GM12878 (cell line): ENCODE results near the gene ARID5B.

Source experiments
- CBFB ChIP-seq: IDR thresholded peaks from 2 replicates; pipeline ENCODE4 v1.6.1; 2016; ENCODE audit warnings: antibody characterized with exemption, low read depth
- CTCF ChIP-seq, 3 experiments: IDR thresholded peaks in 2 of 3; conservative IDR thresholded peaks in 1 of 3; 2 replicates each; pipeline ENCODE4 v1.5.1; 2011; ENCODE audit warnings: low read depth in 3 of 3, low read length in 3 of 3, mild to moderate bottlenecking in 3 of 3, control low read depth in 2 of 3, moderate library complexity in 2 of 3, inconsistent platforms in 1 of 3, mixed read lengths in 1 of 3; ENCODE audit not compliant: control insufficient read depth in 2 of 3, insufficient read depth in 1 of 3; ENCODE audit errors: extremely low read depth in 1 of 3
- EZH2 ChIP-seq: IDR thresholded peaks from 2 replicates; pipeline ENCODE4 v1.6.1; 2012; ENCODE audit warnings: low read depth, mild to moderate bottlenecking, control low read depth, inconsistent platforms, low read length, borderline replicate concordance; ENCODE audit not compliant: control insufficient read depth
- FOS ChIP-seq: IDR thresholded peaks from 3 replicates; pipeline ENCODE4 v1.6.1; 2011; ENCODE audit warnings: borderline replicate concordance; ENCODE audit not compliant: insufficient read length; ENCODE audit errors: extremely low read depth
- JUNB ChIP-seq: IDR thresholded peaks from 2 replicates; pipeline ENCODE4 v1.6.1; 2016; ENCODE audit warnings: antibody characterized with exemption, mild to moderate bottlenecking
- POLR2A ChIP-seq: IDR thresholded peaks from 2 replicates; pipeline ENCODE4 v1.6.1; 2011; ENCODE audit warnings: low read depth, mild to moderate bottlenecking, low read length
- POLR2AphosphoS5 ChIP-seq: IDR thresholded peaks from 2 replicates; pipeline ENCODE4 v1.6.1; 2011; ENCODE audit warnings: mild to moderate bottlenecking, low read length, inconsistent platforms
- RAD21 ChIP-seq: IDR thresholded peaks from 2 replicates; pipeline ENCODE4 v1.6.1; 2011; ENCODE audit warnings: mild to moderate bottlenecking, low read depth, low read length, moderate library complexity; ENCODE audit not compliant: insufficient read depth
- RCOR1 ChIP-seq: conservative IDR thresholded peaks from 2 replicates; pipeline ENCODE4 v1.6.1; 2012; ENCODE audit warnings: low read depth, low read length, improper control_type of control experiment
- RFX5 ChIP-seq: IDR thresholded peaks from 2 replicates; pipeline ENCODE4 v1.6.1; 2011; ENCODE audit warnings: low read depth, low read length, improper control_type of control experiment
- SP1 ChIP-seq: IDR thresholded peaks from one replicate; pipeline ENCODE4 v1.6.1; 2011; ENCODE audit warnings: low read depth, low read length
- ZZZ3 ChIP-seq: IDR thresholded peaks from 2 replicates; pipeline ENCODE4 v1.6.1; 2011; ENCODE audit warnings: low read depth; ENCODE audit not compliant: control insufficient read depth, insufficient read length

DNA sequence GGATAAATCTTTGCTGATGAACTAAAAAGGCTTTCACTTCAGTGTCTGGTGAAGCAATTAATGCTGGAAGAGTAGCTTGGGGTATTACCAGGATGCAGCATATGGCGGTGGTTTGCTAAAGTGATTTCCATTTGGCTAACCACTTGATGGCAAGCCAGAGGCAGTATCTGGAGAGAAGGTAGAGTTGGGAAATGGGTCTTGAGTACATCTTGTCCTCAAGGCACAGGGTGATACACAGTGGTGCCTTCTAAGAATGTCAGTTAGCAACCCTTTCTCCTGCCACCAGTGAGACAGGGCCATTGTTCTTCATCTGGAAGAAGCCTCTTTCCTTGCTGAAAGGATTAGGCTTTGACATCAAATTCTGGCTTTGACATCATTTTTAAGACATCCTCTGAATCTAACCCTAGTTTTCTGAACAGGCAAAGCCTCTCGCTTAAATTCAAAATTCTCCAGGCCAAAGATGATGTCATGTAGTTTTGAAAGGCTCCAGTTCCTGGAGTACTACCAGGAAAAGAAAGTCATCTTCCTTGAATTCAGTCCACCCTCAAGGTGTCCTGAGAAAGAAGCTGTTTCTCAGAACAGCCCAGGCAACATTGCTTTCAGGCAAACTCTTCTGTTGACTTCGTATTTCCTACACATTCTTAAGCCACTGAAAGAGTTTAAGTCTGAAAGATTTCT is 162.4 kb downstream of the ARID5B start:
- no peak for TF ChIP-seq POLR2AphosphoS5
- no peak for TF ChIP-seq RAD21
- no peak for TF ChIP-seq POLR2A
- TF ChIP-seq FOS, result no peak
- TF ChIP-seq EZH2, result no peak
- TF ChIP-seq SP1, result no peak
- no peak for TF ChIP-seq JUNB
- no peak for TF ChIP-seq RFX5
- no peak for TF ChIP-seq CBFB
- TF ChIP-seq ZZZ3, result no peak
- no peak for TF ChIP-seq CTCF (IDR thresholded peaks at IDR 0.05 in 2 of 3, conservative IDR thresholded peaks at IDR 0.05 in 1 of 3; ENCODE audit: control insufficient read depth in 2 of 3, extremely low read depth in 1 of 3, insufficient read depth in 1 of 3, low read depth in 3 of 3, low read length in 3 of 3)
- no peak for TF ChIP-seq RCOR1
